HEK293T (cell line): ENCODE measurements around the gene PRKCB.

Experiments
- ARNT ChIP-seq: fragments of 450-650 bp; IDR thresholded peaks from 2 replicates; pipeline ENCODE4 v1.6.1; 2017; ENCODE audit warnings: mild to moderate bottlenecking
- FOXA1 ChIP-seq: fragments of 450-650 bp; IDR thresholded peaks from 2 replicates; pipeline ENCODE4 v1.6.1; 2016; ENCODE audit warnings: mild to moderate bottlenecking
- SP1 ChIP-seq: fragments of 450-650 bp; IDR thresholded peaks from 2 replicates; pipeline ENCODE4 v1.6.1; 2017
- SUZ12 ChIP-seq: fragments of 450-650 bp; IDR thresholded peaks from 2 replicates; pipeline ENCODE4 v1.6.1; 2016; ENCODE audit warnings: mild to moderate bottlenecking
- TARDBP ChIP-seq: fragments of 450-650 bp; IDR thresholded peaks from 2 replicates; pipeline ENCODE4 v1.6.1; 2016

DNA sequence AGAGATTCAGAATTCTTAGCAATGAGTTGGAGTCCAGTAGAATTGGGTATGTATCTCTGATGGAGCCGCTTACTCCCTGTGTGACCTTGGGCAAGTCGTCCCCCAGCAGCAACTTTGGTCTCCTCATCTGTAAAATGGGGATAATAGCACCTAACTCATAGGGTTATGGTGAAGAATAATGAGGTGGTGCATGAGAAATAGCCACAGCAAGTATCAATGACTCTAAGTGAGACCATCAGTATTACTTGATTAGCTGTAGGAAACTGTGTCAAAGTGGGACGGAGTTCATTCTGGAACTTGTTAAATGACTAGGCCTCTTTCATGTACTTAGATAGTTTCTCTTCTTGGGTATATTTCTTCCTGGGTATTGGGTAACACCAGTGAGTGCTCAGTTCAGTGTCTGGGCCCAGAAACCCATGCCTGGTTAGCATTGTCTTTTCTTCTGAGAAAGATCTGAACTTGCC, 6.4 kb downstream of the PRKCB start:
- TF ChIP-seq SP1 = no peak
- TF ChIP-seq SUZ12 = no peak
- TF ChIP-seq ARNT = no peak
- TF ChIP-seq TARDBP = no peak
- no peak for TF ChIP-seq FOXA1
